ENCODE results near the gene STK40.

GRCh38 chr1:36351227-36351977 is 34.3 kb downstream of the STK40 start:
- TF ChIP-seq YY1 (IDR thresholded peaks at IDR 0.05; ENCODE audit: insufficient read depth, insufficient read length) = no peak
- TF ChIP-seq ZNF274 (IDR thresholded peaks at IDR 0.05; ENCODE audit: low read depth, low read length) = no peak
